ENCODE data around the gene MISP.
A peak's percentile ranks its signal among the peaks of the same experiment; 100 is the strongest.
"Not testable (repeated sequence)": the region's sequence is repeated elsewhere in the genome, so short reads cannot be mapped to it uniquely, and the experiment has no call there.

MISP gene

GRCh38 chr19:723714-724113, 27.2 kb upstream of the MISP start:
- no peak for DNase-seq (ENCODE audit: low read depth in 2 of 2)

GRCh38 chr19:725461-726089, 25.3 kb upstream of the MISP start:
- DNase-seq (ENCODE audit: low read depth in 2 of 2) = no peak

- no peak for DNase-seq (ENCODE audit: low read depth in 2 of 2)
These were observed 23.6 kb upstream of the MISP start for GRCh38 chr19:726993-727956.

- DNase-seq (ENCODE audit: low read depth in 2 of 2) = no peak
These were observed 22.9 kb upstream of the MISP start for GRCh38 chr19:728011-728410.

- not testable (repeated sequence) for DNase-seq (ENCODE audit: low read depth in 2 of 2)
These were observed 21.3 kb upstream of the MISP start for GRCh38 chr19:729564-729963.

- DNase-seq (ENCODE audit: low read depth in 2 of 2) = no peak
These were observed 20.8 kb upstream of the MISP start for GRCh38 chr19:729965-730668.

GRCh38 chr19:731000-731399, 19.9 kb upstream of the MISP start:
- no peak for DNase-seq (ENCODE audit: low read depth in 2 of 2)

GRCh38 chr19:732148-733069, 18.5 kb upstream of the MISP start:
- no peak for DNase-seq (ENCODE audit: low read depth in 2 of 2)

GRCh38 chr19:734716-735115, 16.2 kb upstream of the MISP start:
- no peak for DNase-seq (ENCODE audit: low read depth in 2 of 2)

- no peak for DNase-seq (ENCODE audit: low read depth in 2 of 2)
These were observed 14.8 kb upstream of the MISP start for GRCh38 chr19:736125-736524.

- peak; percentile 49 to 50 for DNase-seq (ENCODE audit: low read depth in 2 of 2)
These were observed 13.3 kb upstream of the MISP start for GRCh38 chr19:737591-738093.

- no peak for DNase-seq (ENCODE audit: low read depth in 2 of 2)
These were observed 12.3 kb upstream of the MISP start for GRCh38 chr19:738509-739128.

GRCh38 chr19:739998-740715, 10.8 kb upstream of the MISP start:
- DNase-seq (ENCODE audit: low read depth in 2 of 2) = no peak

GRCh38 chr19:740816-741505, 10.0 kb upstream of the MISP start:
- not testable (repeated sequence) for DNase-seq (ENCODE audit: low read depth in 2 of 2)

- no peak for DNase-seq (ENCODE audit: low read depth in 2 of 2)
These were observed 9.3 kb upstream of the MISP start for GRCh38 chr19:741506-742131.

- no peak for DNase-seq (ENCODE audit: low read depth in 2 of 2)
These were observed 8.3 kb upstream of the MISP start for GRCh38 chr19:742540-743075.

- DNase-seq (ENCODE audit: low read depth in 2 of 2) = no peak
These were observed 7.7 kb upstream of the MISP start for GRCh38 chr19:743168-743687.

GRCh38 chr19:745138-745537, 5.8 kb upstream of the MISP start:
- DNase-seq (ENCODE audit: low read depth in 2 of 2) = not testable (repeated sequence)
